Heart right ventricle (tissue), 16 donors: ENCODE results near the gene RPL29. TPM values are rescaled to one million over a fixed set of nuclear protein-coding genes. Genes with fewer than 3 reads are reported as not detected.

Source experiments
- ATAC-seq, 8 donors: fragments of 200-7000 bp; cut with Tn5 transposase; one replicate each; pipeline ENCODE4 v1.9.1; 2020; ENCODE audit warnings: mild to moderate bottlenecking in 8 of 8, moderate library complexity in 8 of 8, moderate number of reproducible peaks in 1 of 8
- DNase-seq, 2 donors: peaks; one replicate each; pipeline ENCODE4 v3.0.0-alpha.2; 2020
- H3K27ac ChIP-seq, 10 donors: fragments of 200-600 bp; sonication (generic) in 2 of 10; one replicate each; pipeline versions ENCODE4 v1.5.0 to v1.8.0; 2020 to 2022; ENCODE audit warnings: mild to moderate bottlenecking in 3 of 10
- H3K27me3 ChIP-seq, 7 donors: fragments of 200-600 bp; one replicate each; pipeline ENCODE4 v1.8.0; 2021 to 2022; ENCODE audit warnings: mild to moderate bottlenecking in 2 of 7
- H3K36me3 ChIP-seq, 9 donors: fragments of 200-600 bp; sonication (generic) in 1 of 9; one replicate each; pipeline versions ENCODE4 v1.5.0 to v1.8.0; 2020 to 2022; ENCODE audit warnings: mild to moderate bottlenecking in 2 of 9
- H3K4me1 ChIP-seq, 9 donors: fragments of 200-600 bp; sonication (generic) in 1 of 9; one replicate each; pipeline versions ENCODE4 v1.5.0 to v1.8.0; 2020 to 2022; ENCODE audit warnings: mild to moderate bottlenecking in 4 of 9
- H3K4me3 ChIP-seq, 10 donors: fragments of 200-600 bp; sonication (generic) in 2 of 10; one replicate each; pipeline versions ENCODE4 v1.5.0 to v1.8.0; 2020 to 2022; ENCODE audit warnings: mild to moderate bottlenecking in 7 of 10, moderate library complexity in 2 of 10
- H3K9me3 ChIP-seq, 11 donors: fragments of 200-600 bp in 10 of 11; sonication (generic) in 2 of 11; one replicate each; pipeline versions ENCODE4 v1.5.0 to v1.8.0; 2013 to 2022; ENCODE audit warnings: mild to moderate bottlenecking in 2 of 11, control low read depth in 1 of 11, moderate library complexity in 1 of 11
- WGBS, 2 donors: extraction: QIAGEN DNeasy Blood & Tissue Kit; methylation state at CpG; one replicate each; pipeline ENCODE4 v1.1.7; 2013; ENCODE audit warnings: inconsistent platforms in 1 of 2; 5-methylcytosine and 5-hydroxymethylcytosine counted together
- intact Hi-C, 10 donors: fragments of 100-400 bp; cut with DNase I; formaldehyde crosslinking; loops; one replicate each; pipeline versions ENCODE4 v1.11.1 to v1.14.2; 2022
- polyA plus RNA-seq, 2 donors: library from polyadenylated mRNA; stranded (reverse); fragments of 200-250 nt; gene quantifications; one replicate each; pipeline ENCODE4 v1.2.3, GENCODE V29; 2013
- total RNA-seq, 10 donors: library from RNA; stranded (reverse); fragmentation: NEBNext Ultra II Directional in 3 of 10; extraction: Animal tissue kit (Norgen Biotek cat#: 25700) in 3 of 10; gene quantifications; one replicate each; pipeline versions ENCODE4 v1.2.1 to v1.2.4, GENCODE V29; 2021 to 2023
- TF ChIP-seq, protein P1 (sequence below), 9 donors: fragments of 200-600 bp; sonication (generic) in 2 of 9; IDR thresholded peaks; one replicate each; pipeline versions ENCODE4 v1.5.0 to v1.8.0; 2021 to 2022; ENCODE audit warnings: antibody characterized with exemption in 9 of 9, mild to moderate bottlenecking in 5 of 9, moderate library complexity in 1 of 9
- donor health status: Arrhythmogenic right ventricular cardiomyopathy.
- donor health status: ischemic (EF 13 %, LVEDD 7.1; RV severe dilation, severe dysfunction).
- donor health status: healthy with polysubstance abuse.
- donor health status: DM: no; HTN: yes; CAD: no.
- donor health status: DM: no; HTN: no; CAD: no.
- donor health status: ischemic (EF 25% LVEDD 6.9; RV normal size, moderate dysfunction).
- donor health status: ischemic (EF 25% LVEDD 5.7; RV mildly dilated, moderate dysfunction).
- donor health status: healthy.
- donor health status: DM: yes; HTN: yes; CAD: no.
- donor health status: Ischemic cardiomyopathy.
- donor health status: ischemic (EF 35%, LVEDD 5.7; RV mildly dilated, moderate dysfunction).
- donor health status: nonischemic (EF 11% LVEDD 7.7; RV severe dilation, severe dysfunction).
- donor health status: DM: yes; HTN: yes; CAD: no.
- donor health status: PGD.
- donor health status: ischemic (EF 29% LVEDD 5.4; RV normal size, mild dysfunction).
- donor health status: nonischemic (EF 23%, LVEDD 6.1; RV moderate dilation, normal function).

RPL29 gene
- total and polyA plus RNA-seq, 12 donors, result 505 to 1,915 (median 643) TPM

DNA sequence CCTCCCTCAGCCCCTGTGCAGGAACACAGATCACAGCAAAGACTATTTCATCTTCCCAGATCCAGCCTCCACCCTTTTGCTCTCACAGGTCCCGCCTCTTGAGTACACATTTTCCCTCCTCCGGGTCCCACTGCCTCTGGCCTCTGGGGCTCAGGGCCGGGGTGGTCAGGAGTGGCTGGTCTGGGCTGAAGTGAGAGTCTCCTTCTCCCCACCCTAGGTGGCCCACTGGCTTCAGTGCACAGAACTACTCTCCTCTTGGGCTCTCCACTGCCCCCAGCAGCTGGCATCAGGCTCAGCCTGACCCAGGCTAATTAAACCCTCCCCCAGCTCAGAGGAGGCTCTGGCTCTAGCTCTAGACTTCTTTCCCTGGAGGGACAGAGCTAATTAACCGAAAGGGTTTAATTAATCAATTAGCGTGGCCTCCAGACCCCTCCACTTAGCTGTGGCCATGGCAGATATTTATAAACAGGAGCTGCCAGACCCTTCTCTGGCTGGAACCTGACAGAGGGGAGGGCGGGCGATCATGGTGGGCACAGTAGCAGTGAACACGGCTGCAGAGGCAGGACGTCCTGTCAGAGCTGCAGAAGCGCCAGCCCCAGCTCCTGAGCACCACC is 45.5 kb upstream of the RPL29 start:
- no peak overlapping the region for H3K4me3 ChIP-seq
- peak overlapping the region in 9 of 10 donors; percentile 43 to 90 (median 82) for H3K27ac ChIP-seq
- WGBS, 2 donors, result 77 to 79% methylated on average over 10 of the region's 10 CpGs
- TF ChIP-seq, protein P1, sequence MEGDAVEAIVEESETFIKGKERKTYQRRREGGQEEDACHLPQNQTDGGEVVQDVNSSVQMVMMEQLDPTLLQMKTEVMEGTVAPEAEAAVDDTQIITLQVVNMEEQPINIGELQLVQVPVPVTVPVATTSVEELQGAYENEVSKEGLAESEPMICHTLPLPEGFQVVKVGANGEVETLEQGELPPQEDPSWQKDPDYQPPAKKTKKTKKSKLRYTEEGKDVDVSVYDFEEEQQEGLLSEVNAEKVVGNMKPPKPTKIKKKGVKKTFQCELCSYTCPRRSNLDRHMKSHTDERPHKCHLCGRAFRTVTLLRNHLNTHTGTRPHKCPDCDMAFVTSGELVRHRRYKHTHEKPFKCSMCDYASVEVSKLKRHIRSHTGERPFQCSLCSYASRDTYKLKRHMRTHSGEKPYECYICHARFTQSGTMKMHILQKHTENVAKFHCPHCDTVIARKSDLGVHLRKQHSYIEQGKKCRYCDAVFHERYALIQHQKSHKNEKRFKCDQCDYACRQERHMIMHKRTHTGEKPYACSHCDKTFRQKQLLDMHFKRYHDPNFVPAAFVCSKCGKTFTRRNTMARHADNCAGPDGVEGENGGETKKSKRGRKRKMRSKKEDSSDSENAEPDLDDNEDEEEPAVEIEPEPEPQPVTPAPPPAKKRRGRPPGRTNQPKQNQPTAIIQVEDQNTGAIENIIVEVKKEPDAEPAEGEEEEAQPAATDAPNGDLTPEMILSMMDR (IDR thresholded peaks at IDR 0.05), result peak in 6 of 9 donors; percentile 18 to 43 (median 31)
- peak in 4 of 8 donors; percentile 24 to 43 (median 29) for ATAC-seq
- intact Hi-C loops, result no loop called here
- no peaks in the 10 kb centered on the region for H3K27me3 ChIP-seq
- no peaks in the 10 kb centered on the region for H3K36me3 ChIP-seq
- no peaks in the 10 kb centered on the region for H3K9me3 ChIP-seq
- H3K4me1 ChIP-seq, result peaks cover 12 to 43% (median 30%) of the 10 kb centered on the region in 9 donors
- DNase-seq, result no peak

DNA sequence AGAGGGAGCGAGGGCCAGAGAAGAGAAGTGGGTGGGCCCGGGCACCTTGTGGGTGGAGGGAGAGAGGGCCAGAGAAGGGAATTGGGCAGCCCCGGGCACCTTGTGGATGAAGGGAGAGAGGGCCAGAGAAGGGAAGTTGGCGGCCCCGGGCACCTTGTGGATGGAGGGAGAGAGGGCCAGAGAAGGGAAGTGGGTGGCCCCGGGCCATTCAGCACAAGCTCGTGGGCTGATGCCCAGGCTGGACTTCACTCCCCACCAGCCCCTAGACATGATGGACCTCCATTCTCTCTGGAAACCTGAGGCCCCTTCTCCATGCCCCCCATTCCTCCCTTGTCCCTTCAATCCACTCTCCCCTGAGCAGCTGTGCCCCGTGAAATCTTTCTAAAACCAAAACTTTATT is 44.9 kb upstream of the RPL29 start:
- H3K27me3 ChIP-seq, result no peaks in the 10 kb centered on the region
- H3K4me1 ChIP-seq, result peaks cover 8 to 39% (median 26%) of the 10 kb centered on the region in 9 donors
- peak overlapping the region in 9 of 10 donors; percentile 43 to 90 (median 82) for H3K27ac ChIP-seq
- no peaks in the 10 kb centered on the region for H3K9me3 ChIP-seq
- TF ChIP-seq, protein P1 (IDR thresholded peaks at IDR 0.05), result no peak
- no peak for DNase-seq
- H3K4me3 ChIP-seq, result no peak overlapping the region
- ATAC-seq, result peak in 3 of 8 donors; percentile 1 to 3 (median 1)
- intact Hi-C loops, result no loop called here
- H3K36me3 ChIP-seq, result no peaks in the 10 kb centered on the region
- WGBS, 2 donors, result 81 to 84% methylated on average over 7 to 8 of the region's 8 CpGs

DNA sequence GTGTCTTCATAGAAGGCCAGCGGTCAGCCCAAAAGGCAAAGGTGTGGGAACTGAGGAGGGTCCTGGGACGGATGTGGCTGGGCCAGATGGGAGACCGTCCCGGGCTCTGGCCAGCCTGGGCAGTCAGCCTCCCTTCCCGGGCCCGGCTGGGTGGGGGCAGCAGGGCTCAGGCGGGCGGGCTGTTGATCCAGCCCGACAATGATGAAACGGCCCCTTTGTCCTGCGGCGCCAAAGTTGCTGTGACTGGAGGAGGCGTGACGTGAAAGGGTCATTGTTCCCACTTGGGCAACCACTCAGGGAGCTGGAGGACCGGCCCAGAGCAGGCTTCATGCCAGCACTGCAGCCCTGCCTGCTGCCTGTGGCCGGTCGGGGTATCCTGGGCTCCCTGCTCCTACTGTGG is 44.2 kb upstream of the RPL29 start:
- H3K36me3 ChIP-seq, result no peaks in the 10 kb centered on the region
- peak overlapping the region; percentile 28 to 90 (median 80) for H3K27ac ChIP-seq
- peaks cover 8 to 37% (median 24%) of the 10 kb centered on the region in 9 donors for H3K4me1 ChIP-seq
- no peak overlapping the region for H3K4me3 ChIP-seq
- peak; percentile 80 to 94 (median 89) for ATAC-seq
- intact Hi-C loops, result no loop called here
- no peaks in the 10 kb centered on the region for H3K9me3 ChIP-seq
- 37 to 42% methylated on average over 17 of the region's 17 CpGs for WGBS, 2 donors
- TF ChIP-seq, protein P1 (IDR thresholded peaks at IDR 0.05), result no peak
- no peaks in the 10 kb centered on the region for H3K27me3 ChIP-seq
- peak; percentile 85 to 91 for DNase-seq

DNA sequence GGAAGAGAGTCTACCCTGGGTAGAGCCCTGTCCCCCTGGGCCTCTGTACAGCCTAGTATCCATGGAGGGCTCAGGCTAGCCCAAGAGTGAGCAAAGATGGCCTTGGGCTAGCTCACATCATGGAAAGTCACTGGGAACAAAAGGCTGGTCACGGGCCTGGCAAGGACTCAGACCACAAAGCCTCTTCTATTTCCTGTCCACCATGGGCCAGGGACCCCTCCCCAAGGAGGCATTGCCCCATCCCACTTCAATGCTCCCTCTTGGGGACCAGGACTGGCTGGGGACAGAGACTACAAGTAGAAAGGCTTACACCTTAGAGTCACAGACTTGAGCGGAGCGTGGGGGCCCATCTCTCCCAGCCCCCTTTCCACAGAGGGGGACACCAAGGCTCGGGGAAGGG is 43.7 kb upstream of the RPL29 start:
- Histone ChIP-seq H3K4me3 (no peak overlapping the region), H3K4me1 (peaks cover 8 to 37% (median 24%) of the 10 kb centered on the region in 9 donors), H3K9me3 (no peaks in the 10 kb centered on the region), H3K27me3 (no peaks in the 10 kb centered on the region), H3K27ac (peak overlapping the region; percentile 28 to 90 (median 80)), H3K36me3 (no peaks in the 10 kb centered on the region)
- 83% methylated on average over 4 of the region's 4 CpGs for WGBS, 2 donors
- DNase-seq (no peak), ATAC-seq (peak in 2 of 8 donors; percentile 3 to 6)
- intact Hi-C loops, result no loop called here
- TF ChIP-seq, protein P1 (IDR thresholded peaks at IDR 0.05), result no peak
